GM18858 (cell line): Measurements from ENCODE around the gene DIAPH2.

Source experiments
- ATAC-seq: cut with Tn5 transposase; IDR thresholded peaks from one replicate; pipeline ENCODE4 v1.9.1; 2021; ENCODE audit not compliant: unreplicated experiment

DIAPH2 gene

GRCh38 chrX:97268182-97268680, 583.6 kb downstream of the DIAPH2 start:
- ATAC-seq = no peak

DNA sequence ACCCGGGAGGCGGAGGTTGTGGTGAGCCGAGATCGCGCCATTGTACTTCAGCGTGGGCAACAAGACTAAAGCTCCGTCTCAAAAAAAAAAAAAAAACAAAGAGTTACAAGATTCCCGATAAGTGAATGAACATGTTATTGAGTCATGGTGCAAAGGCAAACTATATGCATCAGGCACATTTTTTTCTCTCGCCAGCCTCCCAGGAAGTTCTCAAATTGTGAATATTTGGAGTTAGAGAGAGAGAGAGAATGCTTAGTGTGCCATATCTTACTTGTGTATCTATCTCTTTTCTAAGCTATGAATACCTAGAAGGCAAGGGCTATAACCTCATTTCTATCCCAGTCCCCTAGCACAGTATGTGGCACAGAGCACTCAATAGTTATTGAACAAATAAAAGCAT, 599.9 kb downstream of the DIAPH2 start:
- ATAC-seq = no peak

DNA sequence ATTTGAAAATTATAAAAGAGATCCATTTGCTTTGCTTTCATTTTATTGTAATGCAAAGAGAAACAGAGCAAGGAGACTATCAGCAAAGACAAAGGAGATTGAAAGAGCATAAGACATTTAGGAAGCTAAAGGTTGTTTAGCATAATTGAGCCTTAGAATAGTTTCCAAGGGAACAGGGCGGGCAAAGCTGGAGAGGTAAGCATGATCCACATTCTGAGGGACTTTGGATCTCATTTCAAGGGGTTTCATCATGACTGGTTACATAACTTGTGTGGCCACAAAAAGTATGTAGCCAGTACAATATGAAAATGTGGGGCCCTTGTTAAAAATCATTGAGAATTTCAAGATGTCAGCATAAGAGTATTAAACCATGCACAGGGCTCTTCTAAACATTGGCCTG, 605.6 kb downstream of the DIAPH2 start:
- no peak for ATAC-seq

- ATAC-seq = no peak
These were observed 609.4 kb downstream of the DIAPH2 start for GRCh38 chrX:97294041-97294440.

DNA sequence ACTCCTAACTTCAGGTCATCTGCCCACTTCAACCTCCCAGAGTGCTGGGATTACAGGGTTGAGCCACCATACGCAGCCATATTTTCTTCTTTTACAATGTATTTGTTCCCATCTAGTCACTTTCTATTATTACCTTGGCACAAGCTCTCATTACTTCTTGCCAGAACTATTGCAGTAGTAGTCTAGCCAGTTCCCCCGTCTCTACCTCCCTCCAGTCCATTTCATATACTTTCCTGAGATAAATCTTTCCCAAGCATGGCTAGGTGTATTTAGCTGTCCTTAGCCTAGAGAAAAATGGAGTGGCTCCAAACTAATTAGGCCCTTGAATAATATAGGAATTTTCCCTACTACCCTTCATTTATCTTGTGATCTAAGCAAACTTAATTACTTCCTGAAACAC, 611.3 kb downstream of the DIAPH2 start:
- no peak for ATAC-seq

DNA sequence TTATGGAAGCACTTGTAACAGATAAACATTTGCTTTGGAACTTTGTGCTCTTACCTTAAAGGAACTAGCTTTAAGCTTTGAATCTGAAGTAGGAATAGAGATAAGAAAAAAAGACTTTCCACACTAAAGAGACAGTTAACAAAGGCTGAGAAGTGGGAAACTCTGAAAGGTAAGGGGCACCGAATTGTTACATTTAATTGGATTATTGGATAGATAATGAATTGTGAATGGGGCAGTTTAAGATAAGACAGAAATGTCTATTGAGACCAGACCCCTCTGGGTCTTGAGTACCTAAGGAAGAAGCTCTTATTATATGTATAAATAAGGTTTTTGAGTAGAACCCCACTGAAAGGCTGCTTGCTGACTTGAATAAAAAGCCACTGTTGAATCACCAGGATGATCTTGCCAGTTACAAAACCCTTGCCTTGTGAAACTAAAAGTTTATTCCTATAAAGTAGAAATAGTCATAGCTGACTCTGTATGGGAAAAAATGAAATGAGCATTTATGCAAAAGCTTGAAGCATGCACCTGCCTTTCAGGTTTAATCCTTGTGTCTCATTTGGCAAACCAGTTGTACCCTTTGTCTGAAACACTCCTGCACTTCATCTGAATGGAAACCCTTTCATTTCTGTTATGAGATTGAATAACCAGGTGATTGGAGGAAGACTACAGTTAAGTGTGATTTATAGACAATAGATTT, 622.3 kb downstream of the DIAPH2 start:
- ATAC-seq = no peak

DNA sequence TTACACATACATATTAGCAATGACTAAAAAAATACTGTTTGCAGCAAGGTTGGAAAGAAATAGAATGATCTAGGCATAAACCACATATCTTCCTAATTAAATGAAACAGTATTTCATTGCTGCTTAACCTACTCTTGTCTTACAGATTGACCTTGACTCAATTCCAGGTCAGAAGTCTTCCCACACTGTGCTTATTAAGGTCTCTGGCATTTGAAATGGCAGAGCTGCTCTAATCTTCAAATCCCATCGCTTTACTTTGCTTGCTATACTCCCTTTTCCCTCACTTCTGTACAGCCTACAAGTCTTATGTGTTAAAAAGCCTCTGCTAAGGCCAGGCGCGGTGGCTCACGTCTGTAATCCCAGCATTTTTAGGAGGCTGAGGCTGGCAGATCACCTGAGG, 623.5 kb downstream of the DIAPH2 start:
- ATAC-seq = no peak

- no peak for ATAC-seq
These were observed 625.0 kb downstream of the DIAPH2 start for GRCh38 chrX:97309487-97310116.

GRCh38 chrX:97310373-97310772, 625.7 kb downstream of the DIAPH2 start:
- no peak for ATAC-seq

DNA sequence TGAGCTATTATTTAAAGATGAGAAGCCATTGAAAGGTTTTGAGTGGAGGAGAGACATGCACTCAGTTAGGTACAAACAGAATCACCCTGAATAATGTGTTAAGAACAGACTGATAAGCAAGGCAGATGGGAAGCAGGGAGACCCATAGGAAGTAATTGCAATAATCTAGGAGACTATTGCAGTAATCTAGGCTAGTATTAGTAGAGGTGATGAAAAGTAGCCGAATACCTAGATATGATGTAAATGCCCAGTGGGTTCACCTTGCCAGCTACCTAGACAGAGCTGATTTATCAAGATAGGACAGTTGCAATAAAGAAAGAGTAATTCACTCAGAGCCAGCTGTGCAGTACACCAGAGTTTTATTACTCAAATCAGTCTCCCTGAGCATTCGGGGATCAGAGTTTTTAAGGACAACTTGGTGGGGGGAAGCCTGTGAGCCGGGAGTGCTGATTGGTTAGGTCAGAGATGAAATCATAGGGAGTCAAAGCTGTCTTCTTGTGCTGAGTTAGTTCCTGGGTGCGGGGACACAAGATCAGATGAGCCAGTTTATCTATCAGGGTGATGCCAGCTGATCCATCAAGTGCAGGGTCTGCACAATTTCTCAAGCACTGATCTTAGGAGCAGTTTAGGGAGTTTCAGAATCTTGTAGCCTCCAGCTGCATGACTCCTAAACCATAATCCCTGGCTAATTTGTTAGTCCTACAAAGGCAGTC, 626.6 kb downstream of the DIAPH2 start:
- no peak for ATAC-seq

DNA sequence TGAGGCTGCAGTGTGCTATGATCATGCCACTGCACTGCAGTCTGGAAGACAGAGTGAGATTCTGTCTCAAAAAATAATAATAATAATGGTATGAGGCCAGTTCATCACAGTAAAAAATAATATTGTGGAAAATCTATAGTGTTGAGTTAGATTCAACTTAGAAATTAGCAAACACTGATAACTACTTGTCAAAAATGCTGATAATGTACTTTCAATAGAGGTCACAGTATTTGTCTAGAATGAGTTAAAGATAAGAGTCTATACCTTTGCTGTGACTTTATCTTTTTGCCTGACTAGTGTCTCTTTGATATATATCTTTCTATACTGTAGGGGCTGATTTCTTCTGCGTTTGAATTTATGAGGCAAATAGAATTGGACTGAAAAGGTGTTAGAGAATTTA, 629.7 kb downstream of the DIAPH2 start:
- ATAC-seq = no peak

DNA sequence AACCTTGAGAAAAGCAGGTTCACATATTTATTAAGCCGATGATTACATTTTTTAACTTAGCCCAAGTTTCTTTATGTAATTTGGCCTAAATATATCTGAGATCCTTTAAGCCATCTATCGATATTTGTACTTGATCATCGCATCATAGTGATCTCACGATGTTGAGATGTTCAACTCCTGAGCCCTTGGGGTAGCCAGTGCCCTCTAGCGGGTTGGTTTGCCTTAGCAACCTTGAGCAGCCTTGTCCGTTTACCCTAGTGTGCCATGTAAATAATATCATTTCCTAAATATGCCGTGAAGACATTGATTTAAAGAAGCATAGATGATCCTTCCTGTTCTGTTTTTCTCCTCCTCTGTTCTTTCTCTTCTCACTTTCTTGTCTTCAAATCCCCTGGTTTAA, 631.3 kb downstream of the DIAPH2 start:
- no peak for ATAC-seq

DNA sequence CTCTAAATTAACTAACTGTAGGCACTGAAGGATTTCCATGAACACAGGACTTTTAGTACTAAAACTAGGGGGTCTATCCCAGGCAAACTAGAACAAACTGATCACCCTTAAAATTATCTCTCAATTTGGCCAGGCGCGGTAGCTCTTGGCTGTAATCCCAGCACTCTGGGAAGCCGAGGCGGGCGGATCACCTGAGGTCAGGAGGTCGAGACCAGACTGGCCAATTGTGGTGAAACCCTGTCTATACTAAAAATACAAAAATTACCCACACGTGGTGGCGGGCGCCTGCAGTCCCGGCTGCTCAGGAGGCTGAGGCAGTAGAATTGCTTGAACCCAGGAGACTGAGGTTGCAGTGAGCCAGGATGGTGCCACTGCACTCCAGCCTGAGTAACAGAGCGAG, 635.7 kb downstream of the DIAPH2 start:
- no peak for ATAC-seq

- ATAC-seq = no peak
These were observed 637.8 kb downstream of the DIAPH2 start for GRCh38 chrX:97322401-97322800.

DNA sequence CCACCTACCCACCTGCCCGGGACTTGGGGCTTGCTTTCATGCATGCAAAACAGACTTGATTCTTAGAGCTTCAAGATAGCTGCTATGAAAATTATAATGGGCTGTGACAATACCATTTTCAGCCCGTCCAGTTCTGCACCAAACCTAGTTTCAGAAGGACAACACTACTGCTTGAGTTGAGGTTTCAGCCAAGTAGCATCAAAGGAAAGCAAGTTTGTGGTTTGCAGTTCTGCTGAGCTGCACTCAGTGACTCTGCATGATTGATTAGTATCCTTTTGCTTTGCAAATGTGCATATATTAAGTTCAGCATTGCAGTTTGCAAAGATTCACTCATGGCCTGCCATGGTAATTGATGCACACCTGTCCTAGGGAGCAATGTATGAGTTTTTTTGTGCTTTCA, 641.8 kb downstream of the DIAPH2 start:
- ATAC-seq = peak; percentile 95

- no peak for ATAC-seq
These were observed 644.3 kb downstream of the DIAPH2 start for GRCh38 chrX:97328853-97329390.

DNA sequence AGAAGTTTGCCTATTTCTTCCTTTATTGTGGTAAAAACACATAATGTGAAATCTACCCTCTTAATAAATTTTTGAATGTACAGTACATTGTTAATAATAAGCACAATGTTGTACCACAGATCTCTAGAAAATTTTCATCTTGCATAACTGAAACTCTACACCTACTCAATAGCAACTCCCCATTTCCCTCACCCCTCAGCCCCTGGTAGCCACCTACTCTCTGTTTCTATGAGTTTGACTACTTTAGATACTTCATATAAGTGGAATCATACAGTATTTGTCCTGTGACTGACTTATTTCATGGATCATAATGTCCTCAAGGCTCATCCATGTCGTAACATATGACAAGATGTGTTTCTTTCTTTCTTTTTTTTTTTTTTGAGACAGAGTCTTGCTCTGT, 645.5 kb downstream of the DIAPH2 start:
- peak; percentile 50 for ATAC-seq

- no peak for ATAC-seq
These were observed 648.3 kb downstream of the DIAPH2 start for GRCh38 chrX:97332963-97333362.

GRCh38 chrX:97334850-97335249, 650.2 kb downstream of the DIAPH2 start:
- ATAC-seq = no peak

DNA sequence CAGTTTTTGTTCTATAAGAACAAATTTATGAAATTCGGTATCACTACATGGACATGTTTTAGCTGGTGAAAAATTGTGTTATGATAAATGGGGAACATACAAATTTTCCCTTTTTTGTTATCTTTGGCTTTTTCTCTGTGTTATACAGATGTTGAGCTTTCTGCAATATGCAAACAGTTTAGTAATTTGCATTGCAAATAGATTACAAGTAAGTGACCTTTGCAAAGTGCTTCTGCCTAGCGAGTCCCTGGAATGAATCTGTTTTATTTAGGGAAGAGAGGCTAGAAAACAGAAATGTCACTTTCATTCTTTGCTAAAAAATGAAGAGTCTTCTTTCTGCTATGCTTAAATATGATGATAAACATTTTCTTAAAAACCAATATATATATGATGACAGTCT, 660.1 kb downstream of the DIAPH2 start:
- no peak for ATAC-seq

DNA sequence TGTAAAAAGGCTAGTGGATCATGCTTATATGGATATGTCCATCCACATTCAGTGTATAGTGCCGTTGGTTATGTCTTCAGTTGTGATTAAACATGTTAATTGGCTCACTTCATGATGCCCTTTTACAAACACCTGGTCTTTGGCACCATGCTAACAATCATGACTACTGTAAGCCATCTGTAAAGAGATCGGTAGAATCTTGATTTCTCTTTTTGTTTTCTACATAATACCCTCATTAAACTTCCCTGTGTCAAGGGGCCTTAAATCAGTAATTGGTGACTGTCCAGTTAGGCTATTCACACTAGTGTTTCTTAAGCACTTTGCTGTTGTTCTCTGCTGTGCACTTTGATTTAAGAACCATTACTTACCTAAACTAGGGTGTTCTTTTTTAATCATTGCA, 674.3 kb downstream of the DIAPH2 start:
- no peak for ATAC-seq

GRCh38 chrX:97363843-97364242, 679.2 kb downstream of the DIAPH2 start:
- ATAC-seq = no peak
